Hematopoietic multipotent progenitor cell treated with erythropoietin and hydrocortisone succinate and interleukin-3 and kit ligand, for 8 days (in vitro differentiated cells): ENCODE results near the gene TRIM42.
A peak's percentile ranks its signal among the peaks of the same experiment; 100 is the strongest.

Experiments
- DNase-seq: peaks from one replicate; pipeline ENCODE4 v3.0.0-alpha.2; 2015

The TRIM42 gene

DNA sequence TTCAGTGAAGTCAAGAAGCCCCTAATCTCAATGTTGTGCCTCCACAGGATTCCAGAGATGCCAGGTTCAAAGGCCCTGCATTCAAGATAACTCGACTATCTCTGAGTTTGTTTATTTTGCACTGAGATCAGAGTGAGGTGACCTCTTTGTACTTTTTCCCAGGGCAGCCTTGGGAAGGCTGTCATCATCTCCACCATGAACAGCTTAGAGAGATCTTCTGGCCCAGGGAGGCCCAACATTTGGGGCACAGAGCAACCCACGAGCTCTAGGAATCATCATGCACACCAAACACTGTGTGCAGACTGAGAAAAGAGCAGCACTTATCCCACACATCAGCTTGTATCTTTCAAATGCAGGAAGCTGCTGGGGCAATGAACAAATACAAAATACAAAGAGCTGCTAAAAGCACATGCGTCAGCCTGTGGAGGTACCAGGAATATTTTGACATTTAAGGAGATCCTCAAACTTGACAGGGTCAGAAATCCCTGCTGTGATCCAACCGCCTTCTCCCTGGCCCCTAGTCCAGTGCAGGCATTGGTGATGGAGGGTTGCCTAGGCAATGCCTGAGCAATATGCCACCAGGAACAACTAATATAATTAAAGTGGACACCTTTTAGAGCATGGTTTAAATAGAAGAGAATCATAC is 33.6 kb downstream of the TRIM42 start:
- no peak for DNase-seq

DNA sequence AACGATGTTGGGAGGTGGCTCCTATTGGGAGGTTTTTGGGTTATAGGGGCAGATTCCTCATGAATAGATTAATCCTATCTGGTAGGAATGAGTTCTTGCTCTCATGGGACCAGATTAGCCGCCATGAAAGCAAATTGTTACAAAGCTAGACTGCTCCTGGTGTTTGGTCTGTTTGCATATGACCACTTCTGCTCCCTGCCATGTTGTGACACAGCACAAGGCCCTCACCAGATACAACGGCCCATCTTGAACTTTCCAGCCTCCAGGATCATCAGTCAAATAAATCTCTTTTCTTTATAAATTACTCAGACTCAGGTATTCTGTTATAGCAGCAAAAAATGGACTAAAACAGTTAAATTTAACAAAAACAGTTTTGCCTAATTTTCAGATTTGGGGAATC is 34.4 kb downstream of the TRIM42 start:
- DNase-seq, result no peak

DNA sequence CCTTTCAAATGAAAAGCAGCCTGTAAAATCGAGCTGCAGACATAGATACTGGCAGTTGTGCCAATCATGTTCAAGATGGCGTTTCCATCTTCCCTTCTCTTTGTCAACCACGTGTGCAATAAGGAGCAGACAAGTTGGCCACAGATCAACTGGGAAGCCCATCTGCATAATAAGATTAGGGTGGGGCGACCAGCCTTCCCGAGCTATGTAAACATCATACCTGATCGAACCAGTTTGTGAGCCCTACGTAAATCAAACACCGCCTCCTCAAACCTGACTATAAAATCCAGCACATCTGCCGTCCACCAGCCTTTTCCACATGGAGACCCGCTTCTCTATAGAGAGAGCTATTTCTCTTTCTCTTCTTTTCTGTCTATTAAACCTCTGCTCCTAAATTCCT is 37.2 kb downstream of the TRIM42 start:
- DNase-seq, result no peak

DNA sequence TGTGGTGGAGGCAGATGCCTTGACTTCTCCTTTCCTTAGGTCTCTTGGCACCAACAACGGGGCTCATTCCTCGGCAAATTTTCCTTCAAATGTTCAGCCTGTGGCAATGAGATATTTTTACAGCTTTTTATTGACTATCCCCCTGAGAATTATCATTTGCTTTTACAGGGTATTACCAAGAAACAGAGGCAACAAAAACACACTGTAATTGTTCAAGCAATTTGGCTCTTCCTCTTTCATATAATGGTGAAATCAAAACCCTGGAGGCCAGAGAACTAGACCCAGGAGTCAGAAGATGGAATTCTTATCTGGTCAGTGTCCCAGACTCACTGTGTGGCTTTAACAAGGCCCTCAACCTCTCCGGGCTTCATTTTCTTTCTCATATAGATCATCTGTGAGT is 40.1 kb downstream of the TRIM42 start:
- no peak for DNase-seq

DNA sequence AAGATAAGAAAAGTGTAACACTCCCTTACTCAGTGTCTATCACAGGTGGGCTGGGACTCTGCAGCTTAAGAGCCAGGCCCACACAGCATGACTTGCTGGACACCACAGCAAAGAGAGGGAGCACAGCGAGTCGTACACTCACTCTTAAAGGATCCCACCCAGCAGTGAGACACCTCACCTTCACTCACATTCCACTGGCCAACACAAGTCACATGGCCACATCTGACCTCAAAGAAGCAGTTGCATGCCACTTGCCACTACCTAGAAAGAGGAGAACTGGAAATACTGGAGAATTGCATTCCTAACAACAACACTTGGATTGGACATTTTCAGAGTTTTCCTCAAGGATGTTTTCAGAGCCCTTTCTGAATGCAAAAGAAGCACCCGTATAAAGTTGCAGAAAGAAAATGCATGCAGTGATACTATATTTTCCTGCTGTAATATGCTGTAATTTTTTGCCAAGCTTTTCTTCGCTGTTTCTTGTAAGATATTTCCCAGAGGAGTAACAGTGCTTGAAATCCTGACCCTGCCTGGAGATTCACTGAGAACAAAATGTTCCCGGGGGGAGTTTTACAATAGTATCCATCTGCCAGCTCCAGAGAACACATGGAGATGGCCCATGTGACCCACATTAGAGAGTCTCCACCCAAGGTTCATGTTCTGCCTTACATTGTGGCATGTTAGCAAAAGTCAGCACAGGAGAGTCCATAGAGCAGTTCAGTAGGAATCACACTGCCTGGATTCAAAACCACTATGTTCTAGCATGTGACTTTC is 42.2 kb downstream of the TRIM42 start:
- DNase-seq, result no peak

DNA sequence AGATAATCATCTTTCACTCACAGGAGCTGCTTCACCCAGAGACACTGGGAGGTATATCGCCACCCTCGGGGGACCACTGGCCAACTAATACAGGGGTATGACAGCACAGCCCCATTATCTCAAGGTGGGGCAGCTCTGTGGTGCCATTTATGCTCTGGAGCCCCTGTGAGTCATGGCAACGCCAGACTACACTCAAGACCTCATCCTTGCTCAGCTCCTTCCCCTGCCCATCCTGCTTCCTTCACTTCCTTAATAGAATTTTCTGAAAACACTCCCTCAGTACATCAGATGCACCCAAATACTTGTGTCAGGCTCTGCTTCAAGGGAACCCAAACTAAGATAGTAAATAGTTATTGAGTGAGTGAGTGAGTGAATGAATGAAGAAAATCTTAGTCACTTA is 45.7 kb downstream of the TRIM42 start:
- no peak for DNase-seq

DNA sequence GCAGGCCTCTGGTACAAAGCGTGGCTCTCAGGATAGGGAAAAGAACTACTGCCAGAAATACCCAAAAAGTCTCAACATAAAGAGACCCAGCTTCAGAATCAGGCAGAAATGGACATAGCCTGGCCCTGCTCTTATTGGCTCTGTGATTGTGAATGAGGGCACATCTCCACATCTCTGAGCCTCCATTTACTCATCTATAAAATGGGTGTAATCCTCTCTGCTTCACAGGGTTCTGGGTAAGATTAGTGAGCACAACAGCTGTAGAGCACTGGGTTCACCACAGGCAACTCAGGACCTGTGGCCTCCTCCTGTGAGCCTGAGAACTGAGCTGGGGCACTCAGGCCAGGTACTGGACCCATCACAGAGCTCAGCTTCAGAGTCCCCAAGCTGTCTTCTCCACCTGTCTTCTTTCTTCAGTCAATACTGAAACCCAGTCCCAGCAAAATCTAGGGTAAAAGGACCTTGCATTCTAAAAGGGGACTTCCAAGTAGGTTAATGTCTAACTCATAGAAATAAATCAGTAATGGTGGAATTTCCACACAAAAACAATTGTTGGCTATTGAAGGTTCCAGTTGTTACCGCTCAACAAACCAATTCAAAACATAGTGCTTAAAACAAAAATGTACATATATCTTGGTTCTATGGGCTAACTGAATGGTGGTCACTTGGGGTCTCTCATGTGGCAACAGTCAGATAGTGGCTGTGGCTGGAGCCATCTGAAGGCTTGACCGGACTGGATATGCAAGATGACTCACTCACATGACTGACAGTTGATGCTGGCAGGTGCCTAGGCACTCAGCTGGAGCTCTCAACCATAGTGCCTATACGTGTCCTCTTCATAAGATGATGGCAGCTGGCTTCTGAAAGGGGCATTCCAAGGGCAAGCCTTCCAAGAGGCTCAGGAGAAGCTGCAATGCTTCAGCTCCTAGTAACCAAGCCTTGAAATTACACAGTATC is 47.3 kb downstream of the TRIM42 start:
- no peak for DNase-seq

DNA sequence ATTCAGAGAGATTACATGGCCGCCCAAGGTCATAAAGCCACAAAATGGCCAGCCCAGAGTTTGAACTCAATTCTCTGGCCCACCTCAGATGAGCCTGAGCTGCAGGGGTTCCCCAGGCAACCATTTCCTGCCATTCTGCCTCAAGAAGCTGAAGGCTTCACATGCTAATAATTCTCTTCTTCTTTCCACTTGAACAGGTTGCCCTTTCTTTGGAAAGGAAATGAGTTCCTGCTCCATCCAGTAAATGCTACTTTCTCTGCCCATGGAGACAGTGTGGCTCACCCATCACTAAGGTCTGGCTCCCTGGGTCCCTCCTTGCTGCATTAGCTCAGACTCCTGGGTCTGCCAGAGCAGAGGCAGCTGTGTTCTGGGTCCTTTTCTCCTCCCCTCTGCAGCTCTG is 48.2 kb downstream of the TRIM42 start:
- DNase-seq, result no peak

DNA sequence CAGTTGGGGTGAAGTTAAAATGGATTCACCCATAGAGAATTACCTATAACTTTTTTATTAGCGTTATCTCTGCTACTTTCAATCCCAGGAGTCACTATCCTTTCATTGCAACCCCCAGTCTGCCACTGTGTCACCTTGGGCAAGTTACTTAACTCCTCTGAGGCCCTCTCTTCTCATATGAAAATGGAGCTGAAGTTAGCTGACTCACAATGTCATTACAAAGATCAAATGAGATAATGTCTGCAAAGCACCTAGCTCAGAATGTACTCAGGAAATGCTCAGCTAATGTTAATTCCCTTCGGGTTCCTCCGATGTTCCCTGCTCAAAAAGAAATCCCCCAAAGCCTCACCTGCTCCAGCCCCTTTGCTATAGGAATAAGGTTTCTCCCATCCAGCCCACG is 50.0 kb downstream of the TRIM42 start:
- no peak for DNase-seq

DNA sequence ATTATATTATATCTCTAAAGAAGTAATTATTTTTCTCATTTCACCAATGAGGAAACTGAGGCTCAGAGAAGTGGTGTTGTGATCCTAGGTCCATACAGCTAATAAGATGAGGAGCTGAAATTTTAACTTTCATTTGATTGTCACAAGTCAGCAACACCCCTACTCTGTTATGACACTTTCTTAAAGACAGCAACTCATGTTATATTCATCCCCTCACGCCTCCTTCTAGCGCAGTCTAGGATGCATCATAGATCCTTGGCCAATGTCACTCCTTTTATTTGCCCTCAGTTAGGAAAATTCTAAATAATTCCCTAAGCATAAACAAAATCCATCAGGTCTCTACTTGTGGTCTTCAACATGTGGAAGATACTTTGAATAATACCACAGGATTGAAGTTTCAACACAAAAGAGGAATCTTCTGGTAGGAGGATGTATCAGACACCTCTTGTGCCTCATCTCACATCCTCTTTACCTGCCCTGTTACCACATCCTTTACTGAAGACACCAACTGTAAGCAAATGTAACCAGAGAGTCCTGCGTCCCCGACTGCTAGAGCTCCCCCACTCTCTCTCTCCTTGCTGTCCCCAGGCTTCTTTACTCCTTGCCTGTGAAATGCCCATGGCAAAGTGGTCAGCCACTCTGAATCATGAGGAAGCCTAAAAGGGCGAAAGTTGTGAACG is 53.7 kb downstream of the TRIM42 start:
- no peak for DNase-seq

DNA sequence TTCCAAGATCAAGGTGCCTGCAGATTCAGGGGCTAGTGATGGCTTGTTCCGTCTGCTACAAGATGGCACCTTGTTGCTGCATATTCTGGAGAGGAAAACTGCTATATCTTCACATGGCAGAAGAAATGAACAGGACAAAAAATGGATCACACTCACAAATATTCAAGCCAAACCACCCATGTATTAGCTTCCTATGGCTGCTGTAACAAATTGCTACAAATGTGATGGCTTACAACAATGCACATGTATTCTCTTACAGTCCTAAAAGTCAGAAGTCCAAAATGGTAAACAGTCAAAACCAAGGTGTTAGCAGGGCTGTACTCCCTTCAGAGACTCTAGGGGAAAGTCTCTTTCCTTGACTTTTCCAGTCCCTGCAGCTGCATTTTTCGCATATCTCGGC is 55.8 kb downstream of the TRIM42 start:
- no peak for DNase-seq

DNA sequence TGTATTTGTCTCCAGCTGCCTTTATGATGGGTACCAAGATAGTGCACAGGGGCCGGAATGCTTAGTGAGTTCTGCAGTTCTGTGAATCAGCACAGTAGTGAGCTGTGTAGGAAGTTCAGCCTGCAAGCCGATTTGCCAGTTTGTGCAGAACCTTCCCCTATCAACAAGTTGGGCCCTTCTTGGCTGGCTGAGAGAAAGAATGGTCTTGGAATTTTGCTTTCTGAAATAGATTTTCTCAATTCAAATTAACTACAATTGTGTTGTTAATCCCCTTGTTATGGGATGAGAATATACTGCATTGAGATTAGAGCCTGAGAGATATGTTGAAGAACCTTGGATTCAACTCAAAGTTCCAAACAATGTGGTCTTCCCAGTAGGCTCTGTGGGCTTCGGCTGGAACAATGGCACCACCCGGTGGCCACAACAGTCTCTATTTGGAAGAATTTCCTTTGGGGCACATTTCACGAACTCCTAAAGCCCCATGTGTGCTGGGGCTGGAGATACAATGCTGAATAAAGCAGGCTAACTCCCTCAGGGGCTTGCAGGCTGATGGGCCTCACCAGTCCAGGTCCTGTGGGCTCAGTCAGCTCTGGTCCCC is 59.1 kb downstream of the TRIM42 start:
- DNase-seq, result peak; percentile 26

DNA sequence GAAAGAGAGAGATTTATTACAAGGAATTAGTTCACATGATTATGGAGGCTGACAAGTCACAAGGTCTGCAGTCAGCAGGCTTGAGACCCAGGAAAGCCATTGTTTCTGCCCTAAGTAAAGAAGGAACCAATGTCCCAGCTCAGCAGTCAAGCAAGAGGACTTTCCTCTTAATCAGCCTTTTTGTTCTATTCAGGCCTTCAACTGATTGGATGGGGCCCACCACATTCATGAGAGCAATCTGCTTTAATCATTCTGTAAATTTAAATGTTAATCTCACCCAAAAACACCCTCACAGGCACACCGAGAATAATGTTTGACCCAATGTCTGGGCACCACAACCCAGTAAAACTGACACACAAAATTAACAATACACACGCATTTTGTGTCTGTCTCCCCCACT is 64.3 kb downstream of the TRIM42 start:
- no peak for DNase-seq

DNA sequence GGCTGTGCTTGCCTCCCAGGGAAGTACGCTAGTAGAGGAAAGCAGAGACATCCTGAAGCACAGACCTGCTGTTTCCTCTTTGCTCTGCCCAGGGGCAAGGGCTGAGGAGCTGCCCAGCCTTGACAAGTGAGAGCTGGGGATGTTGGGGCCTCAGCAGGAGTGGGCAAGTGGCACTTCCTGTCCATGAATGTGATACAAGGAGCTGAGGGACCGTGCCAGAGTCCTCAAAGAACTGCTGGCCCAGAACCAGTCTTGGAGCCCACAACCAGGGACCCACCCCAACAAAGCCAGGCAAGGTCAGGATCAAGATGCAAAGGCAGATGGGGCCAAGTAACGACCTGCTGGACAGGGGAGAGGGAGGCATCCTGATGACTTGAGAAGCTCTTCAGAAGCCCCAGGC is 70.3 kb downstream of the TRIM42 start:
- no peak for DNase-seq

DNA sequence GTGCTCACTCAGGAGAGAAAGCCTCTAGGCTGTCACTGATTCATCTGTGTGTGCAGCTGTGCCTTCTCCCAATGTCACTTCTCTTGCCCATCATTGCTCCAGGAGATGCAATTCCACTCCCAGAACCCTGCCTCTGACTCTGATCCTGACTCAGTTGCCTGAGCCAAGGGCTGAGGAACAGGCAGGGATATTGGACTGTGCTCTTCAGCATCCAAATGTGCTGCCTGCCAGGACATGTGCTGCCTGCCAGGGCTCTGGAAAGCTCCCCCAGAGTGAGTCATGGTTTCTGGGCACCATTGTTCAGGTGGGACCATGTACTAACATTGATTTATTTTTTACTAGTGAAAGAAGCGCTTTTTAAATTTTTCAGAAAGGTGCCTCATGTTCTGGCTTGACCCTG is 71.0 kb downstream of the TRIM42 start:
- DNase-seq, result no peak
